Transverse colon (tissue), 4 donors: ENCODE measurements around the gene SLC13A3. TPM values are rescaled to one million over a fixed set of nuclear protein-coding genes. Genes with fewer than 3 reads are reported as not detected.

Experiments used
- DNase-seq: peaks from one replicate; pipeline ENCODE4 v3.0.0-alpha.2; 2019
- H3K27ac ChIP-seq, 4 donors: fragments of 200-600 bp; sonication (generic); 2 replicates each; pipeline ENCODE4 v1.5.1; 2016 to 2018; ENCODE audit warnings: inconsistent platforms in 4 of 4
- H3K27me3 ChIP-seq: fragments of 200-600 bp; sonication (generic); 2 replicates; pipeline ENCODE4 v1.5.1; 2017; ENCODE audit warnings: inconsistent platforms
- H3K36me3 ChIP-seq, 4 donors: fragments of 200-600 bp; sonication (generic); 2 replicates each; pipeline ENCODE4 v1.5.1; 2017 to 2019; ENCODE audit warnings: inconsistent platforms in 4 of 4
- H3K4me1 ChIP-seq, 4 donors: fragments of 200-600 bp; sonication (generic); 2 replicates each; pipeline ENCODE4 v1.5.1; 2017 to 2020; ENCODE audit warnings: inconsistent platforms in 4 of 4
- H3K4me3 ChIP-seq, 4 donors: fragments of 200-600 bp; sonication (generic); 1 replicate in 1 of 4; 2 replicates in 3 of 4; pipeline versions ENCODE4 v1.5.1 to v1.6.1; 2017 to 2019; ENCODE audit warnings: inconsistent platforms in 4 of 4
- H3K9me3 ChIP-seq, 2 donors: fragments of 200-600 bp; sonication (generic); 2 replicates each; pipeline ENCODE4 v1.5.1; 2017 to 2019; ENCODE audit warnings: inconsistent platforms in 2 of 2
- EP300 ChIP-seq: sonication (generic); formaldehyde crosslinking; IDR thresholded peaks from one replicate; pipeline ENCODE4 v1.6.1; 2017; ENCODE audit warnings: antibody characterized with exemption, low read depth
- POLR2A ChIP-seq: fragments of 450-650 bp; IDR thresholded peaks from one replicate; pipeline ENCODE4 v1.6.1; 2016; ENCODE audit warnings: antibody characterized with exemption, mild to moderate bottlenecking, moderate library complexity
- POLR2AphosphoS5 ChIP-seq, 3 donors: sonication (generic); formaldehyde crosslinking; IDR thresholded peaks; one replicate each; pipeline ENCODE4 v1.6.1; 2016; ENCODE audit warnings: antibody characterized with exemption in 3 of 3
- WGBS, 2 donors: methylation state at CpG; one replicate each; pipeline ENCODE4 v1.1.5; 2018; ENCODE audit warnings: low coverage in 1 of 2; 5-methylcytosine and 5-hydroxymethylcytosine counted together
- in situ Hi-C, 4 donors: fragments of 200-750 bp; cut with MboI; loops; one replicate each; pipeline versions ENCODE4 v1.15.0 to v1.15.1; 2017; ENCODE audit warnings: low sequenced_read_pairs in 3 of 4, low pct_ligation_motif_present in 1 of 4, low pct_unique_long_range_greater_than_20kb in 1 of 4
- intact Hi-C: fragments of 100-400 bp; cut with DNase I; formaldehyde crosslinking; loops from one replicate; pipeline ENCODE4 v1.15.1; 2023; ENCODE audit warnings: low total_unique reads
- total RNA-seq, 4 donors: library from RNA; depleted of rRNA; stranded (reverse); fragments of >200 nt; gene quantifications; one replicate each; pipeline ENCODE4 v1.1.0, GENCODE V29; 2016
- TF ChIP-seq, protein P1 (sequence below), 5 experiments: fragments of 200-600 bp in 3 of 5; fragments of 450-650 bp in 2 of 5; sonication (generic) in 3 of 5; IDR thresholded peaks; 1 replicate in 2 of 5; 2 replicates in 3 of 5; pipeline ENCODE4 v1.5.1; 2016 to 2017; ENCODE audit warnings: antibody characterized with exemption in 5 of 5, inconsistent platforms in 3 of 5, mild to moderate bottlenecking in 2 of 5, moderate library complexity in 1 of 5

Gene SLC13A3, protein sequence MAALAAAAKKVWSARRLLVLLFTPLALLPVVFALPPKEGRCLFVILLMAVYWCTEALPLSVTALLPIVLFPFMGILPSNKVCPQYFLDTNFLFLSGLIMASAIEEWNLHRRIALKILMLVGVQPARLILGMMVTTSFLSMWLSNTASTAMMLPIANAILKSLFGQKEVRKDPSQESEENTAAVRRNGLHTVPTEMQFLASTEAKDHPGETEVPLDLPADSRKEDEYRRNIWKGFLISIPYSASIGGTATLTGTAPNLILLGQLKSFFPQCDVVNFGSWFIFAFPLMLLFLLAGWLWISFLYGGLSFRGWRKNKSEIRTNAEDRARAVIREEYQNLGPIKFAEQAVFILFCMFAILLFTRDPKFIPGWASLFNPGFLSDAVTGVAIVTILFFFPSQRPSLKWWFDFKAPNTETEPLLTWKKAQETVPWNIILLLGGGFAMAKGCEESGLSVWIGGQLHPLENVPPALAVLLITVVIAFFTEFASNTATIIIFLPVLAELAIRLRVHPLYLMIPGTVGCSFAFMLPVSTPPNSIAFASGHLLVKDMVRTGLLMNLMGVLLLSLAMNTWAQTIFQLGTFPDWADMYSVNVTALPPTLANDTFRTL
- under 1 TPM in 2 of 4 donors, not detected in 2; 0.14 to 0.48 TPM for total RNA-seq

DNA sequence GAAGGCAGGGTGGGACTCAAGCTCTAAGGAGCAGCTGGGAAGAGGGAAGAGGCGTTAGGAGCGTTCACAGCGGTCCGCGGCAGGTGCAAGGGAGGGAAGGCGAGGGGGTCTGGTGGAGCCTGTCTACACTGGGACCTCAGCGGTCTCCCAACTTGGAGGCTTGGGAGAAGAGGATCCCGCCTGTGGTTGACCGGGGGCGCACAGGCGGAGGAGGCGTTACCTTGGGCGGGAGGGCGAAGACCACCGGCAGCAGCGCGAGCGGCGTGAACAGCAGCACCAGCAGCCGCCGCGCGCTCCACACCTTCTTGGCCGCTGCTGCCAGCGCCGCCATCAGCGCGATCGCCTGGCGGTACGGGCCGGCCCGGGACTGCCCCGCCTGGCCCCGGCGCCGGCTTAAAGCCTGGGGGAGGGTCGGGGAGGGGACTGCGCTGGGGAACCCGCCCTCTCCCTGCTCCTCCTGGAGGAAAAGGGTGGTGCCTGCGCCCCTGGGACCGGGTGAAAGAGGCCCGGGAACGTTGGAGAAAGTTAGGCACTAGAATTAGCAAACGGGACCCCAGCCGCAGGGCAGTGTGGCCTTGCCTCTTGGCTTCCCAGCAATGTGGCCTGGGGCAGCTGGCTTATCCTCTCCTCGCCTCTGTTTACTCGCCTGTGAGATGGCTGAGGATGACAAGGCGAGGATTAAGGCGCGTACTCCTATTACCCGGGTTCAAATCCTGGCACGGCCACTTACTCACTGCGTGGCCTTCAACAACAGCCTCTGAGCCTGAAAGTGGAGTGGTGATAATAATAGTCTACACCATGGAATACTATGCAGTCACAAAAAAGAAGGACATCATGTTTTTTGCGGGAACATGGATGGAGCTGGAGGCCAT lies at the start of gene SLC13A3:
SLC13A3 (minus strand) TSS at position 369 of the 872 bp plus-strand sequence; CDS start at position 331, 38 bp downstream.
- Histone ChIP-seq H3K4me3 (no peak within 1 kb of the TSS), H3K36me3 (no peaks in the 10 kb centered on the region), H3K27ac (no peak within 1 kb of the TSS), H3K4me1 (peaks cover 0 to 5% (median 0%) of the 10 kb centered on the region in 4 donors), H3K9me3 (no peaks in the 10 kb centered on the region), H3K27me3 (peaks cover 55% of the 10 kb centered on the region)
- intact Hi-C loops, result no loop called here
- 23% methylated on average over 55 of the region's 55 CpGs; no CpG with 5 or more reads in 1 of the 2 donors for WGBS, 2 donors
- in situ Hi-C loops, result no loop called here
- TF ChIP-seq POLR2A (no peak), POLR2AphosphoS5 (IDR thresholded peaks at IDR 0.05) (no peak), EP300 (no peak)
- TF ChIP-seq, protein P1, sequence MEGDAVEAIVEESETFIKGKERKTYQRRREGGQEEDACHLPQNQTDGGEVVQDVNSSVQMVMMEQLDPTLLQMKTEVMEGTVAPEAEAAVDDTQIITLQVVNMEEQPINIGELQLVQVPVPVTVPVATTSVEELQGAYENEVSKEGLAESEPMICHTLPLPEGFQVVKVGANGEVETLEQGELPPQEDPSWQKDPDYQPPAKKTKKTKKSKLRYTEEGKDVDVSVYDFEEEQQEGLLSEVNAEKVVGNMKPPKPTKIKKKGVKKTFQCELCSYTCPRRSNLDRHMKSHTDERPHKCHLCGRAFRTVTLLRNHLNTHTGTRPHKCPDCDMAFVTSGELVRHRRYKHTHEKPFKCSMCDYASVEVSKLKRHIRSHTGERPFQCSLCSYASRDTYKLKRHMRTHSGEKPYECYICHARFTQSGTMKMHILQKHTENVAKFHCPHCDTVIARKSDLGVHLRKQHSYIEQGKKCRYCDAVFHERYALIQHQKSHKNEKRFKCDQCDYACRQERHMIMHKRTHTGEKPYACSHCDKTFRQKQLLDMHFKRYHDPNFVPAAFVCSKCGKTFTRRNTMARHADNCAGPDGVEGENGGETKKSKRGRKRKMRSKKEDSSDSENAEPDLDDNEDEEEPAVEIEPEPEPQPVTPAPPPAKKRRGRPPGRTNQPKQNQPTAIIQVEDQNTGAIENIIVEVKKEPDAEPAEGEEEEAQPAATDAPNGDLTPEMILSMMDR (IDR thresholded peaks at IDR 0.05), result no peak
- DNase-seq, result no peak

DNA sequence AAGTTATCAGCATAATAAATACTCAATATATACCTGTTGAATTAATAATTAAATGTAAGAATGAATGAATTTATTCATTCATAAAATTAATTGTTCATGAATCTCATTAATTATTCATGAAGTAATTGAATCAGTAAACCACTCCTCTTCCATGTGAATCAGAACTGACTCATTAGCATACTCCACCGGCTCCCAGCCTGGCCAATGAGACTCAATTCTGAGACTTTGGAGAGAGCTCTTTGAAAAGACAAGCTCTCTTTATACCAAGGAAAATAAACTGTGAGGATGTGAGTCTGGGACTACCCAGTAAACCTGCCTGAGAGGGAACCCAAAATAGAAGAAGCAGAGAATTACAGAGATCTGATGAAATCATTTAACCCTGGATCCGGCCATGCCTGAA lies 49.8 kb upstream of the SLC13A3 start:
- intact Hi-C loops (no loop called here), in situ Hi-C loops (no loop called here)
- H3K36me3 ChIP-seq, result no peaks in the 10 kb centered on the region

DNA sequence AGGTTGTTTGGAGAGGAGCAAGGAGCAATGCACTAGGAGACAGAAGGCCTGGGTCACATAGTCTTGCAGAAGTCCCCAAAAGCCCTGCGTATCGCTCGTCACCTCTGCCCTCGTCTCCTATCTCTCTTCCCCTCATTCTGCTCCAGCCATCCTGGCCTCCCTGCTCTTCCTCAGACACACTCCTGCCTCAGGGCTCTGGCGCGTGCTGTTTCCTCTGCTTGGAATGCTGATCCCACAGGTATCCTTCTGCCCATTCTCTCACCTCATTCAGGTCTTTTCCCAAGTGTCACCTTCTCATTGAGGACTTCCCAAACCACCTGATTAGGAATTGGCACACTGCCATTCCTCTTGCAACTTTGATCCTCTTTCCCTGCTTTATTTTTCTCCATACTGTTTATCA lies 49.2 kb upstream of the SLC13A3 start:
- DNase-seq, result no peak
- no peak overlapping the region for H3K27ac ChIP-seq
- 82 to 83% methylated on average over 6 of the region's 6 CpGs for WGBS, 2 donors

More for the DNA sequence above, 49.8 kb upstream of the SLC13A3 start:
- Histone ChIP-seq H3K27ac (no peak overlapping the region), H3K4me1 (no peaks in the 10 kb centered on the region), H3K27me3 (no peaks in the 10 kb centered on the region), H3K9me3 (peaks cover 0 to under 1% of the 10 kb centered on the region in 2 donors), H3K4me3 (no peak overlapping the region)
- no peak for TF ChIP-seq EP300
- TF ChIP-seq POLR2AphosphoS5 (IDR thresholded peaks at IDR 0.05), result no peak
- TF ChIP-seq, protein P1 (IDR thresholded peaks at IDR 0.05), result no peak
- TF ChIP-seq POLR2A, result no peak
- 78 to 88% methylated on average over 2 of the region's 2 CpGs for WGBS, 2 donors
- no peak for DNase-seq

More for the DNA sequence above, 49.2 kb upstream of the SLC13A3 start:
- TF ChIP-seq POLR2A, result no peak
- no peak for TF ChIP-seq POLR2AphosphoS5 (IDR thresholded peaks at IDR 0.05)
- no peak for TF ChIP-seq EP300
- TF ChIP-seq, protein P1 (IDR thresholded peaks at IDR 0.05), result no peak
- Histone ChIP-seq H3K4me1 (no peaks in the 10 kb centered on the region), H3K27me3 (no peaks in the 10 kb centered on the region), H3K4me3 (no peak overlapping the region), H3K9me3 (no peaks in the 10 kb centered on the region), H3K36me3 (no peaks in the 10 kb centered on the region)
- intact Hi-C loops, result no loop called here
- in situ Hi-C loops, result no loop called here
